ENCODE results near the gene MBD3.
A peak's percentile ranks its signal among the peaks of the same experiment; 100 is the strongest.
"Not testable (repeated sequence)": the region's sequence is repeated elsewhere in the genome, so short reads cannot be mapped to it uniquely, and the experiment has no call there.

The MBD3 gene

GRCh38 chr19:1571358-1571757 lies 21.3 kb downstream of the MBD3 start:
- DNase-seq = no peak

DNA sequence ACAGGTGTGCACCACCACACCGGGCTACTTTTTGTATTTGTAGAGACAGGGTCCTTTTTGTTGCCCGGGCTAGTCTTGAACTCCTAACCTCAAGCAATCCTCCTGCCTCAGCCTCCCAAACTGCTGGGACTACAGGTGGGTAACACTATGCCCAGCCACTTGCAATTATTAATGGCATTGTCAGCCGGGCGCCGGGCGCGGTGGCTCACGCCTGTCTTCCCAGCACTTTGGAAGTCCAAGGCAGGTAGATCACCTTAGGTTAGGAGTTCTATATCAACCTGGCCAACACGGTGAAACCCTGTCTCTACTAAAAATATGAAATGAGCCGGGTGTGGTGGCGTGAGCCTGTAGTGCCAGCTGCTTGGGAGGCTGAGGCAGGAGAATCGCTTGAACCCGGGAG lies 21.8 kb downstream of the MBD3 start:
- no peak for DNase-seq

- DNase-seq = no peak
Observed at GRCh38 chr19:1569997-1570396, 22.7 kb downstream of the MBD3 start.

- peak; percentile 67 for DNase-seq
Observed at GRCh38 chr19:1568320-1569019, 24.2 kb downstream of the MBD3 start, which contains the start of gene MEX3D. MEX3D (minus strand) TSS chr19:1568325; CDS start chr19:1568058, 267 bp downstream.

- DNase-seq = no peak
Observed at GRCh38 chr19:1567848-1568227, 24.8 kb downstream of the MBD3 start.

GRCh38 chr19:1567116-1567847 lies 25.4 kb downstream of the MBD3 start:
- DNase-seq = peak; percentile 82

DNA sequence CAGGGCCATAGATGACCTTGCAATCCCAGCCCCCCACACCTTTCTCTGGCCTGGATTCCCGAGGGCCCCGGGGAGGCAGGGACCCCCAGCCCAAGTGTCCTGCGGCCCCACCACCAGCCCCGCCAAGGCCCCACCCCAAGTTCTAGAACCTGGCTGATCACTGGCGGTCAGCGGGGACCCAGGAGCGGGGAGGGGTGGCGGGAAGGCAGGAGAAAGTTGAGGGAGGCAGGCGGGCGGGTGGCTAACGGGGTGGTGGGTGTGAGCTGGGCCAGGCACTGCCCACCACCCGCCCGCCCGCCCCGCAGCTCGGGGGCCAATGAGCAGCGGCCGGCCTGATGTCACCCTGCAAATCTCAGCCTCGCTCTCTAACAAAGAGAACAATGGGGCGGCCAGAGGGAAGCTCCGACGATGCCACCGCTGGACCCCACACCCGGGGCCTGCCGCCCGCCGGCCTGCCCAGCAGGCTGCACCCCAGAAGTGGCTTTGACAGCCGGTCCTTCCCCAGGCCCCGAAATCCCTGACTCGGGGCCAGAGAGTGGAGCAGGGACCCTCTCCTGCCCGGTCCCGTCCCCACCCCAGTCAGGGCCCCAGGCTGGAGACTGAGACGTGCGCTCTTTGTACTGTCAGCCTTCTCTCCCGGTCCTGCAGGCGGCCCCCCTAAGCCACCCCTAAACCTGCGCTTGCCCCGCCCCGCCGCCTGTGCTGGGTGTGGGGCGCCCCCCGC lies 26.1 kb downstream of the MBD3 start:
- DNase-seq = peak; percentile 94

DNA sequence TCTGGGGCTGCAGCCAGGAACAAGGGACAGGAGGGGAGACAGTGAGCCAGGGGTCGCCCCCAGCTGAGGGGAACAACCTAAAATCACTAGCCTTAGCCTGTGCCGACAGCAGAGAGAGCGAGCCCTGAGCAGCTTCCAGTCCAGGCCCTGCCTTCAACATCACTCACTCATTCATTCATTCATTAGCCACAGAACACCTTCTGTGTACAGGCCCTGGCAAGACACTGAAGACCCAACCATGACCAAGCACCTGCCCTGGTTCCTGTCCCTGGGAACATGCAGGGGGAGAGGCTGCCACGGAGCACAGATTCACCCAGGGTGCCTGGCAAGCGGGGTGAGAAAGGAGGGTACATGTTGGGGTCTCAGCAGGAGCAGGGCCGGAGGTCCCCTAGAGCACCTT lies 29.4 kb downstream of the MBD3 start:
- DNase-seq = no peak

- no peak for DNase-seq
Observed at GRCh38 chr19:1561236-1561842, 31.3 kb downstream of the MBD3 start.

- no peak for DNase-seq
Observed at GRCh38 chr19:1560286-1560882, 32.3 kb downstream of the MBD3 start.

DNA sequence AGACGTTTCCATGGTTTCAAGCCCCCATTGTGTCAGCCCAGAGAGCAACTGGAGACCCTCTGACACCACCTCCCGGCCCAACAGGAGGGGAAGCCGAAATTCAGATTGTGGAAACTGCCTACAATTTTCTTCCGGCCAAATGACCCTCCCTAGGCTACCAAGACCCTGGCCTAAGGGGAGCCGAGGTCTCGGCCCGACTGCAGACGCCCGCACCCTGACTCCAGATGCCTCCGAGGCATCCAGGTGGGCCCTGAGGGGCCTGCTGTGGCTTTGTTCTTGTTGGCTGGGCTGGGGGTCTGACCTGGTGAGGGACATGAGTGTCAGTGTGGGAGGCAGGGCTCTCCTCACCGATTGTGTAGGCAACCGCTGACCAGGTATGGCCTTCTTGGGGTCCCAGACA lies 34.1 kb downstream of the MBD3 start:
- DNase-seq = no peak

DNA sequence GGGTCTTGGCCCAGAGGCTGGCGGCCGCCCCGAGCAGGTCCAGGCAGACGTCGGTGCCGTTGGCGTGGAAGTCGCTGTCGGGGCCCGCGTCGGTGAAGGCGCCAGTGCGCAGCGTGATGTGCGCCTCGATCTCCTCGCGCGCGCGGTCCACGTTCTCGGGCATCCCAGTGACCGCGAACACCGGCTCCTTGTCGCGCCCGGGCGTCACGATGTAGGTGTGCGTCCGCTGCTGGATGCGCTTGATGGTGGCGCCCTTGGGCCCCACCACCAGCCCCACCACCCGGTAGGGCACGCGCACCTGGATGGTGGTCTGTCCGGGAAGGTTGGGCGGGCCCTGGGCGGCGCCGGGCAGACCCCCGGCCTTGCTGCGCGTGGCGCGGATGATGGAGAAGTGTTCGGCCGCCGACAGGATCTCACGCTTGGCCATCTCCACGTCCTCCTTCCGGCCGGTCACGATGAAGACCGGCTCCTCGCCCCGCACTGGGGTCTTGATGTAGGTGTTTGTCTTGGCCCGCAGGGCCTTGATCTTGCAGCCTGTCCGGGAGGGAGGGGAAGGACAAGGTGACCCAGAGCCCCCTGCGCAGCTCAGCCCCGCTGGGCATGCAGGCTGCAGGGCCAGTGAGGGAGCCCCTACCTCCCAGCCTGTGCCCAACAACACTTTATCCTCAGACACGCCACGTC lies 36.1 kb downstream of the MBD3 start:
- DNase-seq = no peak

DNA sequence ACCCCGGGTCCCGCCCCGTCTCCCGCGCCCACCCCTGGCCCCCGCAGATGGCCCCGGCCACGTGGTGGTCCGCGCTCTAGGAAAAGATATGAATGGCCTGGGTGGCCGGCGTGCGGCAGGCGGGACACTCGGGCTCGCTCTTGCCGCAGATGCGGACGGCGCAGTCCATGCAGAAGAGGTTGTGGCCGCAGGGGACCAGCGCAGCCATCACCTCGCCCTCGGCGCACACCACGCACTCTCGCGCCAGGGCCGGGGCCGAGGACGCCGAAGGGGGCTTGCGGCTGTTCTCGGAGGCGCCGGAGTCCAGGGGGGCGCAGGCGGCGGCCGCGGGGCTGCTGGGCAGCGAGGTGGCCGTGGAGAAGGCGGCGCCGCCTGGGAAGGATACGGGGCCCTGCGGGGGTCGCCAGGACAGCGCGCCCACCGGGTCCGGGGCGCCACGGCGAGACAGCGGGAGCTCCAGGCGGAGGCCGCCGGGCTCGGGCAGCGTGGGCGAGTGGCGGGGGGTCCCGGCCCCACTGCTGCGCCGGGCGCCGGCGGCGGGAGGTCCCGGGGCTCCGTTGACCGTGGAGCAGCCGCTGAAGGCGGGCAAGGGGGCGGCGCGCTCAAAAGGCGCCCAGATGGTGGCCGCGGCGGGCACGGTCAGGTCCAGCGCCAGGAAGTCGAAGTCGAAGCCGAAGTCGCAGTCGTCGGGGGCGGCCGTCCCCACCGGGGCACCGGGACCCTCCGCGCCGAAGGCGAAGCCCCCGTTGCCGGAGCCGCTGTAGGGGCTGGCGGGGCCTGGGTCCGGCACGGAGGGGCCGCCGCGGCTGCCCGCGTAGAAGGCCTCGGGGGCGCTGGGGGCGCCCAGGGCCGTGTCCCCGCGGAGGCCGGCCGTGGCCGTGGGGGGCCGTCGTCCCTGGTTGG lies 36.9 kb downstream of the MBD3 start:
- DNase-seq = no peak

DNA sequence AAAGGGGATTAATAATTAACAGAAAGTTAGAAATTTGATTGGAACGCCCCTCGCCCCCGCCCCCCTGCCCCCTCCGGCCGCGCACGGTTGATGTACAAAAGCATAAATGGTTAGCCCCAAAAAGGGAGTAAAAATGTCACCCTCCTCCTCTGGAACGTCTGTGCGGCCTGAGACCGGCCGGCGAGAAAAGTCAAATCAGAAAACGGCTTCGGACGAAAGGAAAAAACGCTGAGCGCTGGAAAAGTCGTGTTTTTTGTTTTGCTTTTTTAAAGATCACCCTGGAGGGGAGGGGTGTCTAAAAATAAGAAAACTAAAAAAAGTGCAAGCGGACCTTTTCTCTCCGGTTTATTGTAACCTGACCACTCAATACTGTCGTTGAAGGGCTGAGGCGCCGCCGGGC lies 37.7 kb downstream of the MBD3 start:
- DNase-seq = no peak

DNA sequence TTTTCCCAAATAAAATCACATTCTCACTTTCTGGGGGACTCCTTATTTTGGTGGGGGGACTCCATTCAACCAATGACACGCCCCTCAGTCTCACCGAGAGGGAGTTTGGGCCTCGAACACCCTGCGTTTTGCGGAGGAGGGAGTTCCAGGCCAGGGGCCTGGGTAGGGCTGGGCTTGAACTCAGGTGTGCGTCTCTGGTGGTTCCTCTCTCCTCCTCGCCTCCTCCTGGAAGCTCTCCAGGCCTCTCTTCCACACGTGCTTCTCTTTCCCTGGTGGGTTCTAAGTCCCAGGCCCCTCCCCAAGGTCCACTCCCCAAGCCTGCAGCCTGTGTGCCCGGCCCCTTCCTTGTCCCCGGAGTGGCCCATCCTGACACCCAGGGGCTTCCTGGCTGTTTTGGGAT lies 39.2 kb downstream of the MBD3 start:
- DNase-seq = no peak

DNA sequence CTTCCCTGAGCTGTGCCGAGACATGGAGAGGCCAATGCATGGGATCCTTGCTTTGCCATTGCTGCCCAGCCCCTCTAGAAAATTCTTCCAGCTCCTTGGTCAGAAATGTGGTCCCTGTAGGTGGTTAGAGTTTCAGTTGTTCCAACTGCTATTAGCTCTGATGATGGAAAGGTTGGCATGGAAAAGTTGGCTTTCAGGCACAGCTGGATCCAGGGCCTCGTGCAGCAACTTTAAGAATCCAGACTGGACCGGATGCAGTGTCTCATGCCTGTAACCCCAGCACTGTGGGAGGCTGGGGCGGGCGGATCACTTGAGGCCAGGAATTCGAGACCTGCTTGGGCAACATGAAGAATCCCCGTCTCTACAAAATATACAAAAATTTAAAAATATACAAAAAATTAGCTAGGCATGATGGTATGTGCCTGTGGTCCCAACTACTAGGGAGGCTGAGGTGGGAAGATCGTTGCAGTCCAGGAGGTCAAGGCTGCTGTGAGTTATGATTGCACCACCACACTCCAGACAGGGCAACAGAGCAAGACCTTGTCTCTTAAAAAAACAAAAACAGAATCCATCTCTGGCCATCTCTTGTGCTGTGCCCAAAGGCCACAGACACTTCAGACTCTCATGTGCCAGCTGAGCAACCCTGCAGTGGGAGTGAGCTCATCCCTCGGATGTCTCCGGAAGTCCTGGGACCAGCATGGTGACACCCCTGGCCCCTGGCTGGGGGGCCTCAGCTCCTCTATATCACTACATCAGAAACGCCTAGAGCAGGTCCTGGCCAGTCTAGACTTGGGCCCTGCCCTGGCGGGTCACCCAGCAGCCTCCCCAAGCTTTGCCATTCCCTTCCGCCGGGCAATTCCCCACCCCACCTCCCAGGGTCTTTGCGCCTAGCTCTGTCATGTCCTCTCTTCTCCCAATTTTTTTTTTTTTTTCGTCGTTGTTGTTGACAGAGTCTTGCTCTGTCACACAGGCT lies 41.3 kb downstream of the MBD3 start:
- DNase-seq = no peak

GRCh38 chr19:1549332-1549945 lies 43.2 kb downstream of the MBD3 start:
- DNase-seq = no peak

GRCh38 chr19:1540365-1540925 lies 52.2 kb downstream of the MBD3 start:
- DNase-seq = no peak

DNA sequence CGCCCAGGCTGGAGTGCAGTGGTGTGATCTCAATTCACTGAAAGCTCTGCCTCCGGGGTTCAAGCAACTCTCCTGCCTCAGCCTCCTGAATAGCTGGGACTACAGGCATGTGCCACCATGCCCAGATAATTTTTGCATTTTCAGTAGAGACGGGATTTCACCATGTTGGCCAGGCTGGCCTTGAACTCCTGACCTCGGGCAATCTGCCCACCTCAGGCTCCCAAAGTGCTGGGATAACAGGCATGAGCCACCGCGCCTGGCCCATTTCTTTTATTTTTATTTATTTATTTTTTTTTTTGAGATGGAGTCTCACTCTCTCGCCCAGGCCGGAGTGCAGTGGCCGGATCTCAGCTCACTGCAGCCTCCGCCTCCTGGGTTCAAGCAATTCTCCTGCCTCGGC lies 52.9 kb downstream of the MBD3 start:
- DNase-seq = not testable (repeated sequence)

Data from right kidney (tissue), 1 donor.